WTC11 (cell line): ENCODE data around the gene SNPH. TPM values are rescaled to one million over a fixed set of nuclear protein-coding genes. Genes with fewer than 3 reads are reported as not detected.

ENCODE experiments used
- ATAC-seq: fragments of 200-7000 bp; cut with Tn5 transposase; 2 replicates; pipeline ENCODE4 v1.10.0; 2021; ENCODE audit warnings: mild to moderate bottlenecking, moderate library complexity
- CTCF ChIA-PET: fragments of 300-600 bp; sonication (Branson Sonifier 250); formaldehyde crosslinking; loops from one replicate; lab custom pipeline; 2021; ENCODE audit warnings: antibody characterized with exemption; lab: Charles Lee
- POLR2A ChIA-PET: fragments of 350-600 bp; sonication (Branson Sonifier 250); formaldehyde crosslinking; loops from one replicate; lab custom pipeline; 2021; ENCODE audit warnings: antibody characterized with exemption; lab: Charles Lee
- DNase-seq: peaks from one replicate; pipeline ENCODE4 v3.0.0; 2021; ENCODE audit warnings: low spot score
- H3K27ac Mint-ChIP-seq: 2 replicates; pipeline ENCODE4 v1.8.0; 2021; ENCODE audit warnings: mixed read lengths
- H3K27me3 Mint-ChIP-seq: 2 replicates; pipeline ENCODE4 v1.8.0; 2021; ENCODE audit warnings: low read depth, mild to moderate bottlenecking, moderate library complexity, mixed read lengths
- H3K36me3 Mint-ChIP-seq: 2 replicates; pipeline ENCODE4 v1.8.0; 2021; ENCODE audit warnings: mixed read lengths
- H3K4me1 Mint-ChIP-seq: 2 replicates; pipeline ENCODE4 v1.8.0; 2022; ENCODE audit warnings: mixed read lengths
- H3K4me3 Mint-ChIP-seq: 2 replicates; pipeline ENCODE4 v1.8.0; 2021; ENCODE audit warnings: mild to moderate bottlenecking, moderate library complexity, mixed read lengths
- H3K9me3 Mint-ChIP-seq: 2 replicates; pipeline ENCODE4 v1.8.0; 2021; ENCODE audit warnings: mixed read lengths
- ARID4B ChIP-seq: sonication (generic); formaldehyde crosslinking; IDR thresholded peaks from 2 replicates; pipeline ENCODE4 v1.8.0; 2023; ENCODE audit warnings: missing genetic modification reagents, mild to moderate bottlenecking, borderline replicate concordance
- ATF1 ChIP-seq: sonication (generic); formaldehyde crosslinking; IDR thresholded peaks from 2 replicates; pipeline ENCODE4 v1.8.1; 2023; ENCODE audit warnings: mild to moderate bottlenecking, moderate library complexity, missing genetic modification reagents
- ATF3 ChIP-seq: sonication (generic); formaldehyde crosslinking; conservative IDR thresholded peaks from 2 replicates; pipeline ENCODE4 v1.8.1; 2022; ENCODE audit warnings: mild to moderate bottlenecking, missing genetic modification reagents
- CBFB ChIP-seq: sonication (generic); formaldehyde crosslinking; IDR thresholded peaks from 2 replicates; pipeline ENCODE4 v1.8.1; 2022; ENCODE audit warnings: mild to moderate bottlenecking, low read depth, missing genetic modification reagents
- CDX4 ChIP-seq: fragments of 250-450 bp; sonication (Bioruptor Pico); IDR thresholded peaks from 2 replicates; pipeline ENCODE4 v1.9.0; 2021; ENCODE audit warnings: moderate library complexity, mild to moderate bottlenecking, inconsistent platforms, borderline replicate concordance
- FOXP1 ChIP-seq: sonication (generic); formaldehyde crosslinking; IDR thresholded peaks from 2 replicates; pipeline ENCODE4 v1.8.0; 2022; ENCODE audit warnings: missing genetic modification reagents, mild to moderate bottlenecking, moderate library complexity, borderline replicate concordance
- GRHL2 ChIP-seq: fragments of 250-450 bp; sonication (Bioruptor Pico); IDR thresholded peaks from 2 replicates; pipeline ENCODE4 v1.8.0; 2022; ENCODE audit warnings: mild to moderate bottlenecking, moderate library complexity; ENCODE audit not compliant: insufficient replicate concordance, severe bottlenecking
- HMGA2 ChIP-seq: fragments of 250-450 bp; sonication (Bioruptor Pico); IDR thresholded peaks from 2 replicates; pipeline ENCODE4 v1.4.0; 2021; ENCODE audit warnings: mild to moderate bottlenecking, moderate library complexity
- JAZF1 ChIP-seq: fragments of 250-450 bp; sonication (Bioruptor Pico); IDR thresholded peaks from 2 replicates; pipeline ENCODE4 v1.9.0; 2021; ENCODE audit warnings: moderate library complexity, mild to moderate bottlenecking, inconsistent platforms
- MXD4 ChIP-seq: fragments of 250-450 bp; sonication (Bioruptor Pico); IDR thresholded peaks from 2 replicates; pipeline ENCODE4 v1.8.0; 2021; ENCODE audit warnings: mild to moderate bottlenecking, moderate library complexity, borderline replicate concordance
- MYBL2 ChIP-seq: sonication (generic); formaldehyde crosslinking; IDR thresholded peaks from 2 replicates; pipeline ENCODE4 v1.8.1; 2023; ENCODE audit warnings: mild to moderate bottlenecking, moderate library complexity, missing genetic modification reagents
- NFYB ChIP-seq: sonication (generic); formaldehyde crosslinking; conservative IDR thresholded peaks from 2 replicates; pipeline ENCODE4 v1.8.0; 2022; ENCODE audit warnings: low read depth, missing genetic modification reagents
- RELA ChIP-seq: sonication (generic); formaldehyde crosslinking; IDR thresholded peaks from 2 replicates; pipeline ENCODE4 v1.8.1; 2022; ENCODE audit warnings: missing genetic modification reagents, mild to moderate bottlenecking, borderline replicate concordance
- RORB ChIP-seq: fragments of 250-450 bp; sonication (Bioruptor Pico); IDR thresholded peaks from 2 replicates; pipeline ENCODE4 v1.9.0; 2021; ENCODE audit warnings: mild to moderate bottlenecking
- SMAD3 ChIP-seq: sonication (generic); formaldehyde crosslinking; IDR thresholded peaks from 2 replicates; pipeline ENCODE4 v1.8.0; 2022; ENCODE audit warnings: missing genetic modification reagents, mild to moderate bottlenecking, borderline replicate concordance
- TEAD1 ChIP-seq: sonication (generic); formaldehyde crosslinking; IDR thresholded peaks from 2 replicates; pipeline ENCODE4 v1.8.0; 2022; ENCODE audit warnings: mild to moderate bottlenecking, missing genetic modification reagents
- TEAD4 ChIP-seq: sonication (generic); formaldehyde crosslinking; IDR thresholded peaks from 2 replicates; pipeline ENCODE4 v1.8.0; 2022; ENCODE audit warnings: mild to moderate bottlenecking, missing genetic modification reagents
- USF2 ChIP-seq: sonication (generic); formaldehyde crosslinking; IDR thresholded peaks from 2 replicates; pipeline ENCODE4 v1.8.1; 2023; ENCODE audit warnings: mild to moderate bottlenecking, missing genetic modification reagents, moderate library complexity
- ZNF219 ChIP-seq: sonication (generic); formaldehyde crosslinking; IDR thresholded peaks from 2 replicates; pipeline ENCODE4 v1.8.0; 2023; ENCODE audit warnings: missing genetic modification reagents, mild to moderate bottlenecking, borderline replicate concordance
- ZNF263 ChIP-seq: sonication (generic); formaldehyde crosslinking; IDR thresholded peaks from 2 replicates; pipeline ENCODE4 v1.8.1; 2022; ENCODE audit warnings: low read depth, mild to moderate bottlenecking, moderate library complexity, missing genetic modification reagents
- ZNF416 ChIP-seq: fragments of 250-450 bp; sonication (Bioruptor Pico); IDR thresholded peaks from 2 replicates; pipeline ENCODE4 v1.9.0; 2021; ENCODE audit warnings: mild to moderate bottlenecking, inconsistent platforms
- total RNA-seq: library from RNA; stranded (reverse); gene quantifications from 3 replicates; pipeline ENCODE4 v1.2.3, GENCODE V29; 2021
- TF ChIP-seq, protein P1 (sequence below): sonication (generic); formaldehyde crosslinking; IDR thresholded peaks from 2 replicates; pipeline ENCODE4 v1.8.1; 2023; ENCODE audit warnings: mild to moderate bottlenecking, missing genetic modification reagents
- TF ChIP-seq, protein P2 (sequence below): sonication (generic); formaldehyde crosslinking; IDR thresholded peaks from 2 replicates; pipeline ENCODE4 v1.8.0; 2022; ENCODE audit warnings: mild to moderate bottlenecking, missing genetic modification reagents
- TF ChIP-seq, protein P3 (sequence below): fragments of 250-450 bp; sonication (Bioruptor Pico); IDR thresholded peaks from 2 replicates; pipeline ENCODE4 v1.9.0; 2021; ENCODE audit warnings: mild to moderate bottlenecking, borderline replicate concordance

The SNPH gene
- total RNA-seq, 1 experiment from 2014 or later, result 3.5 TPM

DNA sequence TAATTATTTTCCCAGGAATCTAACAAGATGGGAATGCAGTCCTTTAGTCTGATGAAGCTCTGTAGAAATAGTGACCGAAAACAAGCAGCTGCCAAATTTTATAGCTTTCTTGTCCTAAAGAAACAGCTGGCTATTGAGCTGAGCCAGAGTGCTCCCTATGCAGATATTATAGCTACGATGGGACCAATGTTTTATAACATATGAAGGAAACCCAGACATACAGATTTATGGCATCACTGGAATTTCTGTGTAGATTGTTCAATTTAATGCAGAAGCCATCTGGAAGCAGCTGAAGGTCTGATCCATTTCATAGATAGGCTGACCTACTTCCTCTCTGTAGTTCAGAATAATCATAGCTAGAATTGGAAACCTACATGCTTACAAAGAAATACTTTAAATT lies 11.8 kb upstream of the SNPH start:
- peaks cover 15% of the 10 kb centered on the region for H3K27me3 Mint-ChIP-seq
- DNase-seq (no peak), ATAC-seq (no peak)
- H3K9me3 Mint-ChIP-seq, result peaks cover 10% of the 10 kb centered on the region
- H3K27ac Mint-ChIP-seq, result no peak overlapping the region
- POLR2A ChIA-PET, result no interaction called here
- H3K4me1 Mint-ChIP-seq, result no peaks in the 10 kb centered on the region
- TF ChIP-seq RELA (CRISPR knock-in tag) (no peak), ATF3 (no peak), ZNF416 (CRISPR knock-in tag) (no peak), USF2 (no peak), RORB (no peak), CBFB (CRISPR knock-in tag) (no peak), ZNF263 (CRISPR knock-in tag) (no peak), MYBL2 (CRISPR knock-in tag) (no peak), FOXP1 (CRISPR knock-in tag) (no peak), CDX4 (no peak), ZNF219 (CRISPR knock-in tag) (no peak), JAZF1 (CRISPR knock-in tag) (no peak), TEAD4 (CRISPR knock-in tag) (no peak)
- TF ChIP-seq, protein P1, sequence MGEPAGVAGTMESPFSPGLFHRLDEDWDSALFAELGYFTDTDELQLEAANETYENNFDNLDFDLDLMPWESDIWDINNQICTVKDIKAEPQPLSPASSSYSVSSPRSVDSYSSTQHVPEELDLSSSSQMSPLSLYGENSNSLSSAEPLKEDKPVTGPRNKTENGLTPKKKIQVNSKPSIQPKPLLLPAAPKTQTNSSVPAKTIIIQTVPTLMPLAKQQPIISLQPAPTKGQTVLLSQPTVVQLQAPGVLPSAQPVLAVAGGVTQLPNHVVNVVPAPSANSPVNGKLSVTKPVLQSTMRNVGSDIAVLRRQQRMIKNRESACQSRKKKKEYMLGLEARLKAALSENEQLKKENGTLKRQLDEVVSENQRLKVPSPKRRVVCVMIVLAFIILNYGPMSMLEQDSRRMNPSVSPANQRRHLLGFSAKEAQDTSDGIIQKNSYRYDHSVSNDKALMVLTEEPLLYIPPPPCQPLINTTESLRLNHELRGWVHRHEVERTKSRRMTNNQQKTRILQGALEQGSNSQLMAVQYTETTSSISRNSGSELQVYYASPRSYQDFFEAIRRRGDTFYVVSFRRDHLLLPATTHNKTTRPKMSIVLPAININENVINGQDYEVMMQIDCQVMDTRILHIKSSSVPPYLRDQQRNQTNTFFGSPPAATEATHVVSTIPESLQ, result no peak
- TF ChIP-seq, protein P2, sequence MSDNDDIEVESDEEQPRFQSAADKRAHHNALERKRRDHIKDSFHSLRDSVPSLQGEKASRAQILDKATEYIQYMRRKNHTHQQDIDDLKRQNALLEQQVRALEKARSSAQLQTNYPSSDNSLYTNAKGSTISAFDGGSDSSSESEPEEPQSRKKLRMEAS (CRISPR knock-in tag), result no peak
- peaks cover 2% of the 10 kb centered on the region; the same call in 1 of the 2 replicates for H3K36me3 Mint-ChIP-seq
- H3K4me3 Mint-ChIP-seq, result no peak overlapping the region
- CTCF ChIA-PET, result interaction anchor here (1.2 kb wide), 1 partner anchor 41 kb away, joined by 3 read pairs; no protein-coding TSS in a partner anchor

- H3K27me3 Mint-ChIP-seq, result peaks cover 15% of the 10 kb centered on the region
- ChIA-PET POLR2A (no interaction called here), CTCF (no interaction called here)
- peaks cover 4% of the 10 kb centered on the region for H3K9me3 Mint-ChIP-seq
- H3K27ac Mint-ChIP-seq, result no peak overlapping the region
- H3K4me3 Mint-ChIP-seq, result no peak overlapping the region
- no peaks in the 10 kb centered on the region for H3K36me3 Mint-ChIP-seq
- DNase-seq (no peak), ATAC-seq (no peak)
- no peaks in the 10 kb centered on the region for H3K4me1 Mint-ChIP-seq
- no peak for TF ChIP-seq SMAD3
- TF ChIP-seq MXD4 (CRISPR knock-in tag), result no peak
- TF ChIP-seq, protein P3, sequence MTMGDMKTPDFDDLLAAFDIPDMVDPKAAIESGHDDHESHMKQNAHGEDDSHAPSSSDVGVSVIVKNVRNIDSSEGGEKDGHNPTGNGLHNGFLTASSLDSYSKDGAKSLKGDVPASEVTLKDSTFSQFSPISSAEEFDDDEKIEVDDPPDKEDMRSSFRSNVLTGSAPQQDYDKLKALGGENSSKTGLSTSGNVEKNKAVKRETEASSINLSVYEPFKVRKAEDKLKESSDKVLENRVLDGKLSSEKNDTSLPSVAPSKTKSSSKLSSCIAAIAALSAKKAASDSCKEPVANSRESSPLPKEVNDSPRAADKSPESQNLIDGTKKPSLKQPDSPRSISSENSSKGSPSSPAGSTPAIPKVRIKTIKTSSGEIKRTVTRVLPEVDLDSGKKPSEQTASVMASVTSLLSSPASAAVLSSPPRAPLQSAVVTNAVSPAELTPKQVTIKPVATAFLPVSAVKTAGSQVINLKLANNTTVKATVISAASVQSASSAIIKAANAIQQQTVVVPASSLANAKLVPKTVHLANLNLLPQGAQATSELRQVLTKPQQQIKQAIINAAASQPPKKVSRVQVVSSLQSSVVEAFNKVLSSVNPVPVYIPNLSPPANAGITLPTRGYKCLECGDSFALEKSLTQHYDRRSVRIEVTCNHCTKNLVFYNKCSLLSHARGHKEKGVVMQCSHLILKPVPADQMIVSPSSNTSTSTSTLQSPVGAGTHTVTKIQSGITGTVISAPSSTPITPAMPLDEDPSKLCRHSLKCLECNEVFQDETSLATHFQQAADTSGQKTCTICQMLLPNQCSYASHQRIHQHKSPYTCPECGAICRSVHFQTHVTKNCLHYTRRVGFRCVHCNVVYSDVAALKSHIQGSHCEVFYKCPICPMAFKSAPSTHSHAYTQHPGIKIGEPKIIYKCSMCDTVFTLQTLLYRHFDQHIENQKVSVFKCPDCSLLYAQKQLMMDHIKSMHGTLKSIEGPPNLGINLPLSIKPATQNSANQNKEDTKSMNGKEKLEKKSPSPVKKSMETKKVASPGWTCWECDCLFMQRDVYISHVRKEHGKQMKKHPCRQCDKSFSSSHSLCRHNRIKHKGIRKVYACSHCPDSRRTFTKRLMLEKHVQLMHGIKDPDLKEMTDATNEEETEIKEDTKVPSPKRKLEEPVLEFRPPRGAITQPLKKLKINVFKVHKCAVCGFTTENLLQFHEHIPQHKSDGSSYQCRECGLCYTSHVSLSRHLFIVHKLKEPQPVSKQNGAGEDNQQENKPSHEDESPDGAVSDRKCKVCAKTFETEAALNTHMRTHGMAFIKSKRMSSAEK, result no peak
- TF ChIP-seq GRHL2, result no peak
- no peak for TF ChIP-seq ATF1 (CRISPR knock-in tag)
- TF ChIP-seq TEAD1 (CRISPR knock-in tag), result no peak
- no peak for TF ChIP-seq HMGA2 (CRISPR knock-in tag)
- TF ChIP-seq, protein P2 (CRISPR knock-in tag), result no peak
- TF ChIP-seq ARID4B, result no peak
- no peak for TF ChIP-seq NFYB (CRISPR knock-in tag)
- TF ChIP-seq TEAD4 (CRISPR knock-in tag), result no peak
These were observed 10.4 kb upstream of the SNPH start for GRCh38 chr20:1255675-1256074.
